NCI-H82 treated with DMSO at 0.1 percent for 48 hours (cell line): Measurements from ENCODE around the gene BLCAP.
"Not testable (repeated sequence)": the region's sequence is repeated elsewhere in the genome, so short reads cannot be mapped to it uniquely, and the experiment has no call there.

Experiments
- DNase-seq: peaks from one replicate; lab custom pipeline; 2025; ENCODE audit not compliant: unreplicated experiment; lab: John Stamatoyannopoulos, UW

The BLCAP gene

GRCh38 chr20:37490663-37491350 is 36.9 kb downstream of the BLCAP start:
- no peak for DNase-seq

GRCh38 chr20:37486209-37486608 is 41.5 kb downstream of the BLCAP start:
- DNase-seq, result not testable (repeated sequence)

GRCh38 chr20:37484331-37484730 is 43.3 kb downstream of the BLCAP start:
- DNase-seq, result no peak

GRCh38 chr20:37481610-37482009 is 46.1 kb downstream of the BLCAP start:
- no peak for DNase-seq

GRCh38 chr20:37480919-37481318 is 46.8 kb downstream of the BLCAP start:
- DNase-seq, result no peak

GRCh38 chr20:37479925-37480691 is 47.6 kb downstream of the BLCAP start:
- DNase-seq, result no peak

- DNase-seq, result no peak
Observed at GRCh38 chr20:37479266-37479665, 48.4 kb downstream of the BLCAP start.

GRCh38 chr20:37477041-37477440 is 50.6 kb downstream of the BLCAP start:
- no peak for DNase-seq

- DNase-seq, result no peak
Observed at GRCh38 chr20:37475252-37475651, 52.4 kb downstream of the BLCAP start.

- no peak for DNase-seq
Observed at GRCh38 chr20:37474386-37474785, 53.3 kb downstream of the BLCAP start.

- no peak for DNase-seq
Observed at GRCh38 chr20:37473249-37474000, 54.3 kb downstream of the BLCAP start.

- DNase-seq, result not testable (repeated sequence)
Observed at GRCh38 chr20:37472435-37472834, 55.2 kb downstream of the BLCAP start.

- DNase-seq, result no peak
Observed at GRCh38 chr20:37471741-37472235, 55.9 kb downstream of the BLCAP start.

- not testable (repeated sequence) for DNase-seq
Observed at GRCh38 chr20:37470190-37470589, 57.5 kb downstream of the BLCAP start.

GRCh38 chr20:37469531-37469930 is 58.1 kb downstream of the BLCAP start:
- no peak for DNase-seq

- peak; percentile 16 for DNase-seq
Observed at GRCh38 chr20:37468886-37469285, 58.8 kb downstream of the BLCAP start.
